ENCODE data around the gene PCDHGB3.
"Not testable (repeated sequence)": the region's sequence is repeated elsewhere in the genome, so short reads cannot be mapped to it uniquely, and the experiment has no call there.

DNA sequence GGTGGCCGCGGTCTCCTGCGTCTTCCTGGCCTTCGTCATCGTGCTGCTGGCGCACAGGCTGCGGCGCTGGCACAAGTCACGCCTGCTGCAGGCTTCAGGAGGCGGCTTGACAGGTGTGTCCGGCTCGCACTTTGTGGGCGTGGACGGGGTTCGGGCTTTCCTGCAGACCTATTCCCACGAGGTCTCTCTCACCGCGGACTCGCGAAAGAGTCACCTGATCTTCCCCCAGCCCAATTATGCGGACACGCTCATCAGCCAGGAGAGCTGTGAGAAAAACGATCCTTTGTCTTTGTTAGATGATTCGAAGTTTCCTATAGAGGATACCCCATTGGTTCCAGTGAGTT is 45.2 kb downstream of the PCDHGB3 start:
- TF ChIP-seq, protein P1, sequence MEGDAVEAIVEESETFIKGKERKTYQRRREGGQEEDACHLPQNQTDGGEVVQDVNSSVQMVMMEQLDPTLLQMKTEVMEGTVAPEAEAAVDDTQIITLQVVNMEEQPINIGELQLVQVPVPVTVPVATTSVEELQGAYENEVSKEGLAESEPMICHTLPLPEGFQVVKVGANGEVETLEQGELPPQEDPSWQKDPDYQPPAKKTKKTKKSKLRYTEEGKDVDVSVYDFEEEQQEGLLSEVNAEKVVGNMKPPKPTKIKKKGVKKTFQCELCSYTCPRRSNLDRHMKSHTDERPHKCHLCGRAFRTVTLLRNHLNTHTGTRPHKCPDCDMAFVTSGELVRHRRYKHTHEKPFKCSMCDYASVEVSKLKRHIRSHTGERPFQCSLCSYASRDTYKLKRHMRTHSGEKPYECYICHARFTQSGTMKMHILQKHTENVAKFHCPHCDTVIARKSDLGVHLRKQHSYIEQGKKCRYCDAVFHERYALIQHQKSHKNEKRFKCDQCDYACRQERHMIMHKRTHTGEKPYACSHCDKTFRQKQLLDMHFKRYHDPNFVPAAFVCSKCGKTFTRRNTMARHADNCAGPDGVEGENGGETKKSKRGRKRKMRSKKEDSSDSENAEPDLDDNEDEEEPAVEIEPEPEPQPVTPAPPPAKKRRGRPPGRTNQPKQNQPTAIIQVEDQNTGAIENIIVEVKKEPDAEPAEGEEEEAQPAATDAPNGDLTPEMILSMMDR (conservative IDR thresholded peaks at IDR 0.05; ENCODE audit: low read length), result not testable (repeated sequence)
- not testable (repeated sequence) for TF ChIP-seq EZH2phosphoT487 (IDR thresholded peaks at IDR 0.05; ENCODE audit: borderline replicate concordance, low read depth, low read length)
